Common myeloid progenitor, CD34-positive (primary cell): Measurements from ENCODE around the gene MRPL14.

ENCODE experiments used
- CTCF ChIA-PET: fragments of 350-600 bp; sonication (Branson Sonifier 250); formaldehyde crosslinking; loops from one replicate; lab custom pipeline; 2021; ENCODE audit warnings: antibody characterized with exemption; lab: Charles Lee
- POLR2A ChIA-PET: fragments of 350-600 bp; sonication (Branson Sonifier 250); formaldehyde crosslinking; loops from one replicate; lab custom pipeline; 2021; ENCODE audit warnings: antibody characterized with exemption; lab: Charles Lee
- DNase-seq, 3 donors: peaks; one replicate each; pipeline versions ENCODE4 v3.0.0 to v3.0.0-alpha.2; 2013
- H3K27ac ChIP-seq, 2 experiments: 1 replicate in 1 of 2; 2 replicates in 1 of 2; pipeline ENCODE4 v1.7.0; 2013; ENCODE audit warnings: inconsistent platforms in 2 of 2, low read length in 2 of 2, mild to moderate bottlenecking in 2 of 2, low read depth in 1 of 2, moderate library complexity in 1 of 2; ENCODE audit not compliant: severe bottlenecking in 2 of 2, insufficient read depth in 1 of 2, poor library complexity in 1 of 2
- H3K27me3 ChIP-seq, 5 experiments: replicated peaks in 2 of 5; 1 replicate in 3 of 5; 2 replicates in 2 of 5; pipeline versions ENCODE4 v1.6.1 to v1.7.0; 2013; ENCODE audit warnings: low read length in 4 of 5, mild to moderate bottlenecking in 2 of 5, moderate library complexity in 2 of 5, inconsistent platforms in 1 of 5; ENCODE audit not compliant: insufficient read depth in 5 of 5, control insufficient read depth in 4 of 5
- H3K36me3 ChIP-seq, 4 experiments: 1 replicate in 2 of 4; 2 replicates in 2 of 4; pipeline versions ENCODE4 v1.6.1 to v1.7.0; 2013; ENCODE audit warnings: low read length in 3 of 4, control low read depth in 1 of 4, mild to moderate bottlenecking in 1 of 4; ENCODE audit not compliant: control insufficient read depth in 4 of 4, insufficient read depth in 4 of 4
- H3K4me1 ChIP-seq, 4 experiments: 1 replicate in 3 of 4; 2 replicates in 1 of 4; pipeline versions ENCODE4 v1.6.1 to v1.7.1; 2013; ENCODE audit warnings: low read length in 3 of 4, mild to moderate bottlenecking in 3 of 4, control low read depth in 1 of 4, inconsistent platforms in 1 of 4, moderate library complexity in 1 of 4; ENCODE audit not compliant: control insufficient read depth in 4 of 4, insufficient read depth in 4 of 4; ENCODE audit errors: control extremely low read depth in 1 of 4
- H3K4me3 ChIP-seq, 7 experiments: 1 replicate in 4 of 7; 2 replicates in 3 of 7; pipeline versions ENCODE4 v1.5.1 to v1.7.0; 2013; ENCODE audit warnings: mild to moderate bottlenecking in 7 of 7, low read length in 6 of 7, moderate library complexity in 6 of 7, inconsistent platforms in 2 of 7, low read depth in 2 of 7, control low read depth in 1 of 7; ENCODE audit not compliant: insufficient read depth in 4 of 7, control insufficient read depth in 1 of 7; ENCODE audit errors: extremely low read depth in 1 of 7
- H3K9me3 ChIP-seq, 5 experiments: 1 replicate in 4 of 5; 2 replicates in 1 of 5; pipeline versions ENCODE4 v1.6.1 to v1.7.1; 2013; ENCODE audit warnings: low read length in 4 of 5, mild to moderate bottlenecking in 2 of 5, inconsistent platforms in 1 of 5, low read depth in 1 of 5, moderate library complexity in 1 of 5; ENCODE audit not compliant: control insufficient read depth in 4 of 5, insufficient read depth in 2 of 5; ENCODE audit errors: control extremely low read depth in 1 of 5
- WGBS: methylation state at CpG from one replicate; pipeline ENCODE4 v1.1.5; 2013; ENCODE audit not compliant: insufficient coverage; 5-methylcytosine and 5-hydroxymethylcytosine counted together

The MRPL14 gene

DNA sequence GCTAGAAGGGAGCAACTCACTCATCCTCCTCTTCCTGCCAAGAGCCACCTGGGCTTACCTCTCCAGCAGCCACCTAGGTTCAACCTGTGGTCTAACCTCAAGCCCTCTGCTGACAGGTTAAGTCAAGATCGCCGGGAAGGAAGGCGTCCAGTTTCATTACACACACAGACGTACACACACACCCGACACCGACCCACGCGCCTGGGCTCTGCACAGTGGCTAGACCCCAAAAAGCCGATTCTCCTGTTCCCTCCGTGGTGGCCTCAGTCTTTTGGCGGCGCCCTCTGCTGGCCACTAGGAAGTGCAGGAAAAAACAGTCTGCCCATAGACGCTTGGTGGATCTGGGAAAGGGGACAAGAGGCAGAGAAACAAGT, 52.8 kb downstream of the MRPL14 start:
- peak; percentile 74 to 85 (median 80) for DNase-seq
- WGBS = 0% methylated on average over 3 of the region's 13 CpGs
- Histone ChIP-seq H3K9me3 (no peaks in the 10 kb centered on the region), H3K36me3 (no peaks in the 10 kb centered on the region), H3K27me3 (peaks cover 0 to 43% (median 17%) of the 10 kb centered on the region in 5 experiments), H3K4me1 (peaks cover 3 to 30% (median 25%) of the 10 kb centered on the region in 4 experiments), H3K27ac (peak overlapping the region in 1 of 2 experiments; percentile 73), H3K4me3 (peak overlapping the region in 1 of 7 experiments; percentile 61)
- ChIA-PET POLR2A (no interaction called here), CTCF (interaction anchor here (0.8 to 8.2 kb wide), 27 partner anchors 11 to 406 kb away, joined by 3 to 89 read pairs (median 5); partner anchors contain the start of gene VEGFA)

DNA sequence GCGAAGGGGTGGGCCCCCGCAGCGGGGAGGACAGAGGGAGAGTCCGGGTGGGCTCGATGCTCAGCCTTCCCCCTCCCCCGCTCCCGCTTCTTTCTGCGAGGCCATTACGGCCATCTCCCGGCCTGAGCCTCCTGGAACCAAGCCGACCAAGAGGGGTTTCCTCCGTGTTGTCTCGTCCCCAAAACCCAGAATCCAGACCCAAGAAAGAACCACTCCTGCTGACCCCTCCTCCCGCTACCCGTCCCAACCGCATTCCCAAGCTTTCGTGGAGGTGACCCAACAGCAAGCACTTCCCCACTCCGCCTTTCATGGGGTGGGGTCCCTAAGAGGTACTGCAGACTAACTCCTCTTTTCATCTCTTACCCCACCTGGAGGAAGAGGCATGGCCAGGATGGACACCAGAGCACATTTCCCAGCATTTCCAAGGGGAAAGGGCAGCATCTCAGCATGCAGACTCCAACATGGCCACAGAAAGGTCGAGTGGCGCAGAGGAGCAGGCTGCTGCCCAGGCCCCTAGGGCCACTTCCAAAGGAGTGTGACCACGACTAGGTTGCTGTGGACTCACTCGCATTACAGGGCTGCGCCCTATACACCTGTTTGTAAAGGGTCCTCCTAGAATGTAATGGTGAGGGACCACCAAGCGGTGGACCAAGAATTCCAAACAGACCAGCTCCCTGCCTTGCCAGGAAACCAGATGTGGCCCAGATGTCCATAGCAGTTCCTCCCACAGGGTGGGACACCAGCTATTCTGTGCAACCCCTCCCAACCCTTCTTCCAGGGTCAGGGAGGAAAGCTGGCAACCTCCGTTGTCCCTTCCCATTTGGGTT, 53.4 kb downstream of the MRPL14 start:
- Histone ChIP-seq H3K9me3 (no peaks in the 10 kb centered on the region), H3K36me3 (no peaks in the 10 kb centered on the region), H3K27ac (peak overlapping the region in 1 of 2 experiments; percentile 73), H3K4me1 (peaks cover 3 to 28% (median 25%) of the 10 kb centered on the region in 4 experiments), H3K27me3 (peaks cover 0 to 43% (median 17%) of the 10 kb centered on the region in 5 experiments), H3K4me3 (peak overlapping the region in 6 of 7 experiments; percentile 50 to 91 (median 57))
- DNase-seq = no peak
- ChIA-PET POLR2A (interaction anchor here (0.8 kb wide), 1 partner anchor 14 kb away, joined by 3 read pairs; no protein-coding TSS in a partner anchor), CTCF (interaction anchor here (0.7 to 8.2 kb wide), 19 partner anchors 11 to 405 kb away, joined by 3 to 89 read pairs (median 6); partner anchors contain the start of gene VEGFA)
- 28% methylated on average over 17 of the region's 25 CpGs for WGBS

DNA sequence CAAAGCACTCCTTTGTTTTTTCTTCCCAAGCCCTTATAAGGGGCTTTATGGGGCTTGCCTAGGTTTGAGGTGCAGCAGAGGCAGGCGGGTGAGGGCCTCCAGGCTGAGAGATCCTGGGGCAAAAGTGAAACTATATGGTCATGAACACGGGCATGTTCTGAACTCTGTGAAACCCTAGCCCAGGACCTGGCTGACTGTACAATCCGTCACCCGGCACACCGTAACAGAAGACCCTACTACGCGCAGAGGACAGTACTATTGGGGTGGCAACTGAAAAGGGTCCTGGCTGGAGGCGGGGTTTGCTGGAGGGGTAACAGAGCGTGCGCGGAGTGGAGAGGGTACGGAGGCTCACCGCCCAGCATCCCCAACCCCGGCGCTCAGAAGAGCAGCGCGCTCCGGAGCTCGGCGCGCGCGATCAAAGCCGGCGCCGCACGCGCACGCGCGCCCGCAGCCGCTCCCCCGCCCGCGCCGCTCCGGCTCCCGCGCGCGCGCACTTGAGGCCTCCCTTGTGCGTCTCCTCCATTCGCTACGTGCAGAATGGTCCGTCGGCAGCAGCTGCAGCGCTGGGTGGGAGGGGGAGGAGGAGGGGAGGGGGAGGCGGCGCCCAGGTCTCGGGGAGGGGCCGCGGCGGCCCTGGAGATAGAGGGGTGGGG, 54.2 kb downstream of the MRPL14 start:
- Histone ChIP-seq H3K36me3 (no peaks in the 10 kb centered on the region), H3K27me3 (peaks cover 0 to 40% (median 16%) of the 10 kb centered on the region in 5 experiments), H3K27ac (peak overlapping the region in 1 of 2 experiments; percentile 80), H3K9me3 (no peaks in the 10 kb centered on the region), H3K4me1 (peaks cover 3 to 28% (median 25%) of the 10 kb centered on the region in 4 experiments), H3K4me3 (peak overlapping the region; percentile 9 to 91 (median 70))
- 3% methylated on average over 31 of the region's 55 CpGs for WGBS
- peak; percentile 63 to 85 (median 82) for DNase-seq
- ChIA-PET CTCF (interaction anchor here (0.7 to 8.2 kb wide), 9 partner anchors 10 to 405 kb away, joined by 3 to 89 read pairs (median 8); partner anchors contain the start of gene VEGFA), POLR2A (interaction anchor here (0.8 kb wide), 1 partner anchor 14 kb away, joined by 3 read pairs; no protein-coding TSS in a partner anchor)

DNA sequence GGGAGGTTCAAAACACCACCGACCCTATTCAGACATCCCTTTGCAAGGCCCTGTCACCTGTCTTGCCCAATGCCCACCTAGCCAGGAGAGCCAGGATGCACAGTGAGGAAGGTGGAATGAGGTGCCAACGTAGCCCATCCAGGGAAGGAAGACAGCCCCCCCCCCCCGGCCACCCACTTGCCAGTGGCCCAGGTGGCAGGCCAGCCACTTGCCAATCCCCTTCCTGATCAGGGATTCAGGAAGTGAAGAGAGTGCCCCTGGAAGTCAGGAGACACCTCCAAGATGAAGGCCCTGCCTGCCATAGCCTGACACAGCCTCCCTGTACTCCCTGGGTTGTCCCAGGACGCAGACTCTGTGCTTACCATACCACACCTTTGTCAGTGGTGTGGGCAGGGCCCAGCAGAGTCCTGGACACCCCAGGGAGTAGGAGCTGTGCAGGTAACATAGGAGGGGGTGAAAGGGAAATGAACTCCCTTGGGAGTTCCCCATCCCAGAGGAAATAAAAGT, 54.7 kb downstream of the MRPL14 start:
- WGBS = 57% methylated on average over 1 of the region's 4 CpGs
- POLR2A ChIA-PET = no interaction called here
- Histone ChIP-seq H3K36me3 (no peaks in the 10 kb centered on the region), H3K4me1 (peaks cover 3 to 28% (median 25%) of the 10 kb centered on the region in 4 experiments), H3K27ac (peak overlapping the region in 1 of 2 experiments; percentile 80), H3K27me3 (peaks cover 0 to 35% (median 11%) of the 10 kb centered on the region in 5 experiments), H3K9me3 (no peaks in the 10 kb centered on the region), H3K4me3 (peak overlapping the region in 5 of 7 experiments; percentile 9 to 91 (median 78))
- DNase-seq = no peak
- CTCF ChIA-PET = interaction anchor here (0.6 to 6.1 kb wide), 8 partner anchors 10 to 351 kb away, joined by 3 to 48 read pairs (median 10); partner anchors contain the start of gene VEGFA

DNA sequence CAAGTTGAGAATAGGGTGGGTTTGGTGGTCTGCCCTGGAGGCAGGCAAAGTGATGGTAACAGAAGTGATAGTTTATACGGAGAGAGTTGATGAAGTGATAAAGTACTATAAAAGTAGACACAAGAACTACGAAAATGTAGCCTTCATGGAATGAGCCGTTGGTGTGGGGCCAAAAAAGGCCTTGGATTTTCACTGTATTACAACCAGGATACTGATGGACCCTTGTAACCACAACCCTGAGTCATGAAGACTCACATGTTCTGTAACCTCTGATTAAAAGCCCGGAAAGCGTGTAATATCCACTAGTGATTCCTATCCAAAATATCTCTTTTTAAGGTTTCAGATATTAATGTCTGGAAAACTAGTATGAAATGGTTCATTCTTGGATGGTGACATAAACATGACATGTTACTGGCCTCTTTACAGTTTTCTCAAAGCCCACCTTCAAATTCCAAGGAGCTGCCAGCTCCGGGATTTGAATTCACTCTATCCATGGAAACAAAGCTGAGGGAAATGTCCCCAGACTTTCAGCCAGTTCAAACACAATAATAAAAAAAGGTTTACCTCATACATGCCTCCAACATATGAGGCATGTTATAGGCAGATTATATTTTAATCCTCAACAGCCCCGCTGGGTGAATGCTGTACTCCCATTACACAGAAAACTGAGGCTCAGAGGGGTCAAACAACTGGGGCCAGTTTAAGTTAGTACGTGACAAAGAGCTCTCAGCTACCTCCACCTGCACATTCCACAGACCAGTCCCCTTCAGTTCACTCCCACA, 55.4 kb downstream of the MRPL14 start:
- ChIA-PET POLR2A (no interaction called here), CTCF (interaction anchor here (0.6 to 6.1 kb wide), 5 partner anchors 9 to 303 kb away, joined by 3 to 48 read pairs (median 11); no protein-coding TSS in a partner anchor)
- Histone ChIP-seq H3K4me1 (peaks cover 3 to 30% (median 25%) of the 10 kb centered on the region in 4 experiments), H3K4me3 (no peak overlapping the region), H3K27me3 (peaks cover 0 to 29% (median 8%) of the 10 kb centered on the region in 5 experiments), H3K9me3 (no peaks in the 10 kb centered on the region), H3K27ac (peak overlapping the region in 1 of 2 experiments; percentile 80), H3K36me3 (no peaks in the 10 kb centered on the region)
- 96% methylated on average over 6 of the region's 8 CpGs for WGBS
- no peak for DNase-seq
